ENCODE measurements around the gene ANKS4B. TPM values are rescaled to one million over a fixed set of nuclear protein-coding genes. Genes with fewer than 3 reads are reported as not detected.
"Not testable (repeated sequence)": the region's sequence is repeated elsewhere in the genome, so short reads cannot be mapped to it uniquely, and the experiment has no call there.

ANKS4B gene
- total RNA-seq, 1 donor from 2014 or later = not detected

DNA sequence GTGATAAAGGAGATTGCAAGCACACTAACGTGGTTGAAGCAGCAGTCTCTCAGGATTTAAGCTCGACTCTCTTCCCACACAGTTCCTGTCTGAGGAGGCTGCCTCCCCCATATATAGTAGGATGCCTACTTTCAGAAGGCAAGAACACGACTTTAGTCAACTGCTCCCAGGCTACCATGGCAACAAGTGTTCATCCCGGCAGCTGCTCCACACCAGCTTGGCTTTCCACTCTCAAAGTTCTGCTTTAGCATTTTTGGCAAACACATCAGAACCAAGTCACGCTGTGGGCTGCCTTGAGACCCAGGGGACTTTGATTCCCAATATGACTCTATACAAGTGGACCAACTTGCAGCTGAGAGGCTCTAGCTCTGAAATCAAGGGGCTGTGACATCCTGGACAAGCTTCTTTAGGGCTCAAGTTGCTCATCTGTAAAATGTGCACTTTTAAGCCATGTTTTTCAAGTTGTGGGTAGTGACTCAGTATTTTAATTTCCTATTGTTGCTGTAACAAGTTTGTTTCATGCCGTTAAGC is 38.7 kb upstream of the ANKS4B start:
- no peak overlapping the region for H3K4me3 Mint-ChIP-seq (ENCODE audit: unreplicated experiment)
- peak; percentile 14 for DNase-seq (ENCODE audit: low read depth)

GRCh38 chr16:21195330-21195729 is 38.2 kb upstream of the ANKS4B start:
- peaks cover 34% of the 10 kb centered on the region for H3K27me3 Mint-ChIP-seq (ENCODE audit: low read depth, unreplicated experiment)
- not testable (repeated sequence) for H3K79me2 ChIP-seq (ENCODE audit: insufficient read depth, low read length); H3K4me1 Mint-ChIP-seq (ENCODE audit: low read depth, unreplicated experiment); H3K36me3 ChIP-seq (ENCODE audit: insufficient read depth, low read length); H3K36me3 Mint-ChIP-seq (ENCODE audit: low read depth, unreplicated experiment); H3K4me3 ChIP-seq (ENCODE audit: insufficient read depth, low read depth, low read length); H3K4me1 ChIP-seq (ENCODE audit: insufficient read depth, low read length); H3K9me3 ChIP-seq (ENCODE audit: insufficient read depth, low read depth, low read length); H3K27ac Mint-ChIP-seq (ENCODE audit: unreplicated experiment); H3K9ac ChIP-seq (ENCODE audit: low read length); DNase-seq (ENCODE audit: low read depth); H3K4me2 ChIP-seq (ENCODE audit: low read length); H4K20me1 ChIP-seq (ENCODE audit: insufficient read depth, low read length); H2AFZ ChIP-seq (ENCODE audit: low read depth, low read length); H3K4me3 Mint-ChIP-seq (ENCODE audit: unreplicated experiment); FAIRE-seq; H3K9me3 Mint-ChIP-seq (ENCODE audit: unreplicated experiment); H3K27ac ChIP-seq (ENCODE audit: low read depth, low read length)
- H3K27me3 ChIP-seq (ENCODE audit: insufficient read depth, low read length) = peaks cover 26% of the 10 kb centered on the region

More for the DNA sequence above, 38.7 kb upstream of the ANKS4B start:
- Histone ChIP-seq H4K20me1 (ENCODE audit: insufficient read depth, low read length) (no peaks in the 10 kb centered on the region), H3K9me3 (ENCODE audit: insufficient read depth, low read depth, low read length) (peaks cover 4% of the 10 kb centered on the region), H3K27me3 (ENCODE audit: insufficient read depth, low read length) (peaks cover 26% of the 10 kb centered on the region), H3K4me1 (ENCODE audit: insufficient read depth, low read length) (no peaks in the 10 kb centered on the region), H3K36me3 (ENCODE audit: insufficient read depth, low read length) (no peaks in the 10 kb centered on the region), H2AFZ (ENCODE audit: low read depth, low read length) (no peak overlapping the region), H3K4me2 (ENCODE audit: low read length) (no peak overlapping the region), H3K27ac (ENCODE audit: low read depth, low read length) (no peak overlapping the region), H3K9ac (ENCODE audit: low read length) (no peak overlapping the region), H3K4me3 (ENCODE audit: insufficient read depth, low read depth, low read length) (no peak overlapping the region), H3K79me2 (ENCODE audit: insufficient read depth, low read length) (no peaks in the 10 kb centered on the region)
- Mint-ChIP-seq H3K27me3 (ENCODE audit: low read depth, unreplicated experiment) (peaks cover 33% of the 10 kb centered on the region), H3K27ac (ENCODE audit: unreplicated experiment) (no peak overlapping the region), H3K4me1 (ENCODE audit: low read depth, unreplicated experiment) (no peaks in the 10 kb centered on the region), H3K9me3 (ENCODE audit: unreplicated experiment) (peaks cover 2% of the 10 kb centered on the region), H3K36me3 (ENCODE audit: low read depth, unreplicated experiment) (no peaks in the 10 kb centered on the region)
- FAIRE-seq = no peak
- TF ChIP-seq CTCF (IDR thresholded peaks at IDR 0.05; ENCODE audit: insufficient read depth, low read depth, low read length) (no peak), EZH2 (IDR thresholded peaks at IDR 0.05; ENCODE audit: insufficient read depth, low read length) (no peak)

GRCh38 chr16:21197112-21197511 is 36.4 kb upstream of the ANKS4B start:
- peaks cover 2% of the 10 kb centered on the region for H3K9me3 Mint-ChIP-seq (ENCODE audit: unreplicated experiment)
- TF ChIP-seq CTCF (IDR thresholded peaks at IDR 0.05; ENCODE audit: insufficient read depth, low read depth, low read length) = no peak
- TF ChIP-seq EZH2 (IDR thresholded peaks at IDR 0.05; ENCODE audit: insufficient read depth, low read length) = no peak
- no peak for DNase-seq (ENCODE audit: low read depth)
- Histone ChIP-seq H3K4me3 (ENCODE audit: insufficient read depth, low read depth, low read length) (no peak overlapping the region), H3K4me1 (ENCODE audit: insufficient read depth, low read length) (no peaks in the 10 kb centered on the region), H3K79me2 (ENCODE audit: insufficient read depth, low read length) (no peaks in the 10 kb centered on the region), H3K27me3 (ENCODE audit: insufficient read depth, low read length) (peaks cover 33% of the 10 kb centered on the region), H4K20me1 (ENCODE audit: insufficient read depth, low read length) (no peaks in the 10 kb centered on the region), H3K9me3 (ENCODE audit: insufficient read depth, low read depth, low read length) (no peaks in the 10 kb centered on the region), H3K36me3 (ENCODE audit: insufficient read depth, low read length) (no peaks in the 10 kb centered on the region), H3K4me2 (ENCODE audit: low read length) (no peak overlapping the region), H3K27ac (ENCODE audit: low read depth, low read length) (no peak overlapping the region), H2AFZ (ENCODE audit: low read depth, low read length) (no peak overlapping the region), H3K9ac (ENCODE audit: low read length) (no peak overlapping the region)
- FAIRE-seq = no peak
- H3K27me3 Mint-ChIP-seq (ENCODE audit: low read depth, unreplicated experiment) = peaks cover 43% of the 10 kb centered on the region
- no peaks in the 10 kb centered on the region for H3K36me3 Mint-ChIP-seq (ENCODE audit: low read depth, unreplicated experiment)
- no peaks in the 10 kb centered on the region for H3K4me1 Mint-ChIP-seq (ENCODE audit: low read depth, unreplicated experiment)
- H3K27ac Mint-ChIP-seq (ENCODE audit: unreplicated experiment) = no peak overlapping the region
- no peak overlapping the region for H3K4me3 Mint-ChIP-seq (ENCODE audit: unreplicated experiment)
